ENCODE results near the gene SPRR2D.
"Not testable (repeated sequence)": the region's sequence is repeated elsewhere in the genome, so short reads cannot be mapped to it uniquely, and the experiment has no call there.

The SPRR2D gene

DNA sequence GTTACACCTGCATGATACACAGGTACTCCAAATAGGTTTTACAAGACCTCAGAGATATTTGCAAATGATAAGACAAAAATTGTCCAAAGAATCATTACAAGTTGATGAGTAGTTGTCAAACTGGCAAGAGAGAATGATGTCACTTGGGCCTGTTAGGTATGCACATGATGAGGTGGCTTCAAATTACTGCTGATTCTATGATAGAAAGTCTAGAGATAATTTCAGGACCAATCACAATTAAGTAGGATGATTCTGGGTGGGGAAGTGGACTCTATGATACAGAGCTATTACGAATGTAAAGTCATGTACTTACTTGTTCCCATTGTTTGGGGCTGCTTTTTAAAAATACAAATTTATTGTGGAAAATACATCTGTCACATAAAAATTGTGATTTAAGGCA lies 15.1 kb downstream of the SPRR2D start:
- H3K27me3 ChIP-seq (replicated peaks; ENCODE audit: insufficient read depth, low read length), result no peaks in the 10 kb centered on the region
- no peaks in the 10 kb centered on the region for H4K20me1 ChIP-seq (ENCODE audit: insufficient read depth, low read length)
- H3K9ac ChIP-seq (ENCODE audit: low read length), result no peak overlapping the region
- H3K4me1 ChIP-seq (ENCODE audit: low read length), result no peaks in the 10 kb centered on the region
- no peaks in the 10 kb centered on the region for H3F3A ChIP-seq (ENCODE audit: insufficient read depth, low read length)
- no peak overlapping the region for H3K4me2 ChIP-seq (ENCODE audit: low read depth, low read length)
- H3K4me3 ChIP-seq (ENCODE audit: low read length), result no peak overlapping the region
- no peak for DNase-seq
- H3K9me2 ChIP-seq (replicated peaks; ENCODE audit: insufficient read depth, low read length), result no peaks in the 10 kb centered on the region
- H3K36me3 ChIP-seq (replicated peaks; ENCODE audit: insufficient read depth, low read length), result no peaks in the 10 kb centered on the region
- no peaks in the 10 kb centered on the region for H3K9me3 ChIP-seq (replicated peaks; ENCODE audit: insufficient read depth, low read length)
- H2AFZ ChIP-seq (ENCODE audit: low read length), result no peak overlapping the region
- TF ChIP-seq EZH2phosphoT487 (IDR thresholded peaks at IDR 0.05; ENCODE audit: low read length) (no peak), EZH2 (optimal IDR thresholded peaks at IDR 0.05; ENCODE audit: low read depth, low read length) (no peak), CTCF (IDR thresholded peaks at IDR 0.05; ENCODE audit: low read length) (no peak)
- no peaks in the 10 kb centered on the region for H3K79me2 ChIP-seq (ENCODE audit: low read length)
- no peak overlapping the region for H3K27ac ChIP-seq (ENCODE audit: low read length)

DNA sequence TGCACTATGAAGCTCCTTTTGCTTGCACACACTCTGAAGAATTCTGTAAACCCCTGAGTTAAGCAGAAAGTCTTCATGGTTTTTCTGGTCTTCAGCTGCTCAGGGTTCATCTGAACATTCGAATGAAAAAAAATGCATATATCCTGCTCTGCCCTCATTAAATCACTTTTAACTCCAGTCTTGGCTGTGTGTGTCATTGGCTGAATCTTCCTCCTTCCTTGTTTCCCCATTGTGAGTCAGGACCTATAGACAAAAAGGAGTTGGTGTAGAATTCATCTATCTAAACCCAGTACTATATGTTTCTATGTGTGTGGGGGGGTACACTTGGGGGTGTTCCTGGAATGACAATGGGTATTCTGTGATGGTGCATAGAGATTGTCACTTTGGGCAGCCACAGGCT lies 16.5 kb downstream of the SPRR2D start:
- Histone ChIP-seq H3K27ac (ENCODE audit: low read length) (no peak overlapping the region), H2AFZ (ENCODE audit: low read length) (no peak overlapping the region), H3K4me1 (ENCODE audit: low read length) (no peaks in the 10 kb centered on the region), H3K9me3 (replicated peaks; ENCODE audit: insufficient read depth, low read length) (no peaks in the 10 kb centered on the region), H3K9ac (ENCODE audit: low read length) (no peak overlapping the region), H3K4me3 (ENCODE audit: low read length) (no peak overlapping the region), H3K79me2 (ENCODE audit: low read length) (no peaks in the 10 kb centered on the region), H3F3A (ENCODE audit: insufficient read depth, low read length) (no peaks in the 10 kb centered on the region), H4K20me1 (ENCODE audit: insufficient read depth, low read length) (no peaks in the 10 kb centered on the region), H3K36me3 (replicated peaks; ENCODE audit: insufficient read depth, low read length) (no peaks in the 10 kb centered on the region), H3K9me2 (replicated peaks; ENCODE audit: insufficient read depth, low read length) (no peaks in the 10 kb centered on the region), H3K4me2 (ENCODE audit: low read depth, low read length) (no peak overlapping the region), H3K27me3 (replicated peaks; ENCODE audit: insufficient read depth, low read length) (no peaks in the 10 kb centered on the region)
- DNase-seq, result no peak
- no peak for TF ChIP-seq EZH2phosphoT487 (IDR thresholded peaks at IDR 0.05; ENCODE audit: low read length)
- no peak for TF ChIP-seq CTCF (IDR thresholded peaks at IDR 0.05; ENCODE audit: low read length)
- TF ChIP-seq EZH2 (optimal IDR thresholded peaks at IDR 0.05; ENCODE audit: low read depth, low read length), result no peak

- Histone ChIP-seq H3K9me2 (replicated peaks; ENCODE audit: insufficient read depth, low read length) (no peaks in the 10 kb centered on the region), H3K36me3 (replicated peaks; ENCODE audit: insufficient read depth, low read length) (no peaks in the 10 kb centered on the region), H3K9me3 (replicated peaks; ENCODE audit: insufficient read depth, low read length) (no peaks in the 10 kb centered on the region), H3K4me3 (ENCODE audit: low read length) (no peak overlapping the region), H3K4me1 (ENCODE audit: low read length) (no peaks in the 10 kb centered on the region), H3F3A (ENCODE audit: insufficient read depth, low read length) (no peaks in the 10 kb centered on the region), H3K79me2 (ENCODE audit: low read length) (no peaks in the 10 kb centered on the region), H3K9ac (ENCODE audit: low read length) (no peak overlapping the region), H2AFZ (ENCODE audit: low read length) (no peak overlapping the region), H4K20me1 (ENCODE audit: insufficient read depth, low read length) (no peaks in the 10 kb centered on the region), H3K27ac (ENCODE audit: low read length) (no peak overlapping the region), H3K4me2 (ENCODE audit: low read depth, low read length) (no peak overlapping the region), H3K27me3 (replicated peaks; ENCODE audit: insufficient read depth, low read length) (no peaks in the 10 kb centered on the region)
- no peak for DNase-seq
- TF ChIP-seq EZH2phosphoT487 (IDR thresholded peaks at IDR 0.05; ENCODE audit: low read length) (no peak), EZH2 (optimal IDR thresholded peaks at IDR 0.05; ENCODE audit: low read depth, low read length) (no peak), CTCF (IDR thresholded peaks at IDR 0.05; ENCODE audit: low read length) (no peak)
Measured at GRCh38 chr1:153023109-153023508, 17.8 kb downstream of the SPRR2D start.

DNA sequence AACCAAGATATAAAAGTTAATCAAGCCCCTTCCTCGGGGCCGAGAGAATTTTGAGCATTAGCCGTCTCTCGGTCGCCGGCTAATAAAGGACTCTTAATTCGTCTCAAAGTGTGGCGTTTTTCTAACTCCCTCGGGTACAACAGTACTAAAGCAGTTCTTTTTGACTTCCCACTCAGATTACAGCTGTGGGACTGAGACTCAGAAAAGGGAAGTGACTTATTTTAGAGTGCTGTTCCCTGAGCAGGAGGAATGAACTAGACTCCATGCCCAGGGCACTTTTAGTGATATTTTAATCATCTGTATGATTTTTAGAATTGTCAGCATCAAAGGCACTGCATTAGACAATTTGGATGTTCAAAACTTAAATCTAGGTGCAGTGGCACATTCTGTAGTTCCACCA lies 18.6 kb downstream of the SPRR2D start:
- H3K9me3 ChIP-seq (replicated peaks; ENCODE audit: insufficient read depth, low read length), result not testable (repeated sequence)

GRCh38 chr1:153021829-153022228 lies 19.1 kb downstream of the SPRR2D start:
- H3K9me3 ChIP-seq (replicated peaks; ENCODE audit: insufficient read depth, low read length); H3K4me3 ChIP-seq (ENCODE audit: low read length); H3K4me1 ChIP-seq (ENCODE audit: low read length); H3K9me2 ChIP-seq (replicated peaks; ENCODE audit: insufficient read depth, low read length); H3K79me2 ChIP-seq (ENCODE audit: low read length); DNase-seq; H3K36me3 ChIP-seq (replicated peaks; ENCODE audit: insufficient read depth, low read length); H3K9ac ChIP-seq (ENCODE audit: low read length); H2AFZ ChIP-seq (ENCODE audit: low read length); H3F3A ChIP-seq (ENCODE audit: insufficient read depth, low read length); H3K27me3 ChIP-seq (replicated peaks; ENCODE audit: insufficient read depth, low read length); H3K4me2 ChIP-seq (ENCODE audit: low read depth, low read length); H3K27ac ChIP-seq (ENCODE audit: low read length); H4K20me1 ChIP-seq (ENCODE audit: insufficient read depth, low read length): not testable (repeated sequence)

More for the DNA sequence above, 18.6 kb downstream of the SPRR2D start:
- H3F3A ChIP-seq (ENCODE audit: insufficient read depth, low read length); DNase-seq; H3K27ac ChIP-seq (ENCODE audit: low read length); H3K4me2 ChIP-seq (ENCODE audit: low read depth, low read length); H4K20me1 ChIP-seq (ENCODE audit: insufficient read depth, low read length); H3K79me2 ChIP-seq (ENCODE audit: low read length); H3K36me3 ChIP-seq (replicated peaks; ENCODE audit: insufficient read depth, low read length); H3K9ac ChIP-seq (ENCODE audit: low read length); H3K4me1 ChIP-seq (ENCODE audit: low read length); H2AFZ ChIP-seq (ENCODE audit: low read length); H3K4me3 ChIP-seq (ENCODE audit: low read length); H3K27me3 ChIP-seq (replicated peaks; ENCODE audit: insufficient read depth, low read length); H3K9me2 ChIP-seq (replicated peaks; ENCODE audit: insufficient read depth, low read length): not testable (repeated sequence)

DNA sequence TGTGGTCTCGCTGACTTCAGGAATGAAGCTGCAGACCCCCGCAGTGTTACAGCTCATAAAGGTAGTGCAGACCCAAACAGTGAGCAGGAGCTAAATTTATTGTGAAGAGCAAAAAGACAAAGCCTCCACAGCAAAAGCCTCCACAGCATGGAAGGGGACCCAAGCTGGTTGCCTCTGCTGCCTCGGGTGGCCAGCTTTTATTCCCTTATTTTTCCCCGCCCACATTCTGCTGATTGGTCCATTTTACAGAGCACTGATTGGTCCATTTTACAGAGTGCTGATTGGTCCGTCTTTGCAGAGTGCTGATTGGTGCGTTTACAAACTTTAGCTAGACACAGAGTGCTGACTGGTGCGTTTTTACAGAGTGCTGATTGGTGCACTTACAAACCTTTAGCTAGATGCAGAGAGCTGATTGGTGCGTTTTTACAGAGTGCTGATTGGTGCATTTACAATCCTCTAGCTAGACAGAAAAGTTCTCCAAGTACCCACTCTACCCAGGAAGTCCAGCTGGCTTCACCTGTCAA lies 29.6 kb downstream of the SPRR2D start:
- not testable (repeated sequence) for H3F3A ChIP-seq (ENCODE audit: insufficient read depth, low read length); H3K4me3 ChIP-seq (ENCODE audit: low read length); H3K9me2 ChIP-seq (replicated peaks; ENCODE audit: insufficient read depth, low read length); H3K27ac ChIP-seq (ENCODE audit: low read length); H3K9ac ChIP-seq (ENCODE audit: low read length); H3K36me3 ChIP-seq (replicated peaks; ENCODE audit: insufficient read depth, low read length); H3K4me1 ChIP-seq (ENCODE audit: low read length); DNase-seq; H3K4me2 ChIP-seq (ENCODE audit: low read depth, low read length); H3K9me3 ChIP-seq (replicated peaks; ENCODE audit: insufficient read depth, low read length); H2AFZ ChIP-seq (ENCODE audit: low read length); H3K27me3 ChIP-seq (replicated peaks; ENCODE audit: insufficient read depth, low read length); H3K79me2 ChIP-seq (ENCODE audit: low read length); H4K20me1 ChIP-seq (ENCODE audit: insufficient read depth, low read length)

Data from MM.1S (cell line).